Measurements from ENCODE around the gene KDR. TPM values are rescaled to one million over a fixed set of nuclear protein-coding genes. Genes with fewer than 3 reads are reported as not detected.

KDR gene
- total and polyA plus RNA-seq, 9 of the 15 experiments (the other 6 are each of a cell fraction or from before 2014, with no cell fraction given): 0.13 TPM; not detected in 8

- no peak for TF ChIP-seq CUX1 (CRISPR knock-in tag; IDR thresholded peaks at IDR 0.05)
- TF ChIP-seq BMI1 (IDR thresholded peaks at IDR 0.05; ENCODE audit: low read length): no peak
- no peak for TF ChIP-seq SETDB1 (IDR thresholded peaks at IDR 0.05; ENCODE audit: low read length)
Measured at GRCh38 chr4:55038176-55038890, 87.1 kb downstream of the KDR start (continued).

GRCh38 chr4:55037728-55038127, 87.7 kb downstream of the KDR start:
- Histone ChIP-seq H3K9ac (ENCODE audit: insufficient read depth in 1 of 2, low read depth in 2 of 2, low read length in 2 of 2) (no peak overlapping the region), H3K79me2 (ENCODE audit: control insufficient read depth, insufficient read depth, low read length) (no peaks in the 10 kb centered on the region), H4K20me1 (replicated peaks; ENCODE audit: control insufficient read depth, insufficient read depth, low read length) (no peaks in the 10 kb centered on the region), H3K36me3 (ENCODE audit: control insufficient read depth, insufficient read depth, low read length) (no peaks in the 10 kb centered on the region), H3K27ac (ENCODE audit: extremely low read depth, low read depth, low read length) (no peak overlapping the region), H3K4me2 (ENCODE audit: insufficient read depth, low read length) (no peak overlapping the region), H2AFZ (ENCODE audit: low read depth, low read length) (no peak overlapping the region), H3K9me3 (replicated peaks; ENCODE audit: control insufficient read depth, insufficient read depth, low read depth, low read length) (no peaks in the 10 kb centered on the region), H3K9me1 (ENCODE audit: control insufficient read depth, insufficient read depth, low read length) (no peaks in the 10 kb centered on the region), H3K4me3 (no peak overlapping the region), H3K27me3 (ENCODE audit: control insufficient read depth in 2 of 2, insufficient read depth in 2 of 2, low read length in 2 of 2) (peaks cover 0 to 2% of the 10 kb centered on the region in 2 experiments; a peak in 1 of 5 replicates), H3K4me1 (replicated peaks in 1 of 2; ENCODE audit: control insufficient read depth in 2 of 2, insufficient read depth in 2 of 2, low read length in 2 of 2) (0 out of 5 replicates have a peak, but pooled peaks cover 0 to 2% of the 10 kb centered on the region in 2 experiments)
- FAIRE-seq (no peak), ATAC-seq (no peak), DNase-seq (ENCODE audit: extremely low read depth in 1 of 4, low spot score in 3 of 4) (no peak)
- ChIA-PET POLR2A (no interaction called here), CTCF (ENCODE audit: low intra/inter-chr PET ratio) (no interaction called here)
- intact Hi-C loops (cut with micrococcal nuclease) (no loop called here), in situ Hi-C loops (cut with MboI) (no loop called here)
- TF ChIP-seq CREB3L1 (IDR thresholded peaks at IDR 0.05; ENCODE audit: borderline replicate concordance, low read depth): no peak
- no TSS peak for BruUV-seq (replicated peaks)
- WGBS (ENCODE audit: insufficient coverage, low coverage, missing lambda C conversion rate): 0% methylated on average over 1 of the region's 1 CpG
